DMS114 treated with DMSO at 0.1 percent for 48 hours (cell line): ENCODE measurements around the gene CEL.
"Not testable (repeated sequence)": the region's sequence is repeated elsewhere in the genome, so short reads cannot be mapped to it uniquely, and the experiment has no call there.

ENCODE experiments used
- DNase-seq: peaks from one replicate; lab custom pipeline; 2025; ENCODE audit not compliant: unreplicated experiment; lab: John Stamatoyannopoulos, UW

CEL gene

GRCh38 chr9:133080786-133081779, 19.3 kb downstream of the CEL start:
- DNase-seq: not testable (repeated sequence)

GRCh38 chr9:133081957-133082644, 20.3 kb downstream of the CEL start:
- not testable (repeated sequence) for DNase-seq

- not testable (repeated sequence) for DNase-seq
Measured at GRCh38 chr9:133083688-133084087, 21.9 kb downstream of the CEL start.

DNA sequence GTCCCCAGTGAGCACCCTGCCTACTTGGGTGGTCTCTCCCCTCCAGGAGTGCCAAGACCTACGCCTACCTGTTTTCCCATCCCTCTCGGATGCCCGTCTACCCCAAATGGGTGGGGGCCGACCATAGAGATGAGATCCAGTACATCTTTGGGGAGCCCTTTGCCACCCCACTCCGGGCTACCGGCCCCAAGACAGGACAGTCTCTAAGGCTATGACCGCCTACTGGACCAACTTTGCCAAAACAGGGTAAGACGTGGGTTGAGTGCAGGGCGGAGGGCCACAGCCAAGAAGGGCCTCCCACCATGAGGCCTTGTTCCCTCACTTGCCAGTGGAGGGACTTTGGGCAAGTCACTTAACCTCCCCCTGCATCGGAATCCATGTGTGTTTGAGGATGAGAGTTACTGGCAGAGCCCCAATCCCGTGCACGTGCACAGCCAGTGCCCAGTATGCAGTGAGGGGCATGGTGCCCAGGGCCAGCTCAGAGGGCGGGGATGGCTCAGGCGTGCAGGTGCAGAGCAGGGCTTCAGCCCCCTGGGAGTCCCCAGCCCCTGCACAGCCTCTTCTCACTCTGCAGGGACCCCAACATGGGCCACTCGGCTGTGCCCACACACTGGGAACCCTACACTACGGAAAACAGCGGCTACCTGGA, 24.6 kb downstream of the CEL start:
- DNase-seq: not testable (repeated sequence)

DNA sequence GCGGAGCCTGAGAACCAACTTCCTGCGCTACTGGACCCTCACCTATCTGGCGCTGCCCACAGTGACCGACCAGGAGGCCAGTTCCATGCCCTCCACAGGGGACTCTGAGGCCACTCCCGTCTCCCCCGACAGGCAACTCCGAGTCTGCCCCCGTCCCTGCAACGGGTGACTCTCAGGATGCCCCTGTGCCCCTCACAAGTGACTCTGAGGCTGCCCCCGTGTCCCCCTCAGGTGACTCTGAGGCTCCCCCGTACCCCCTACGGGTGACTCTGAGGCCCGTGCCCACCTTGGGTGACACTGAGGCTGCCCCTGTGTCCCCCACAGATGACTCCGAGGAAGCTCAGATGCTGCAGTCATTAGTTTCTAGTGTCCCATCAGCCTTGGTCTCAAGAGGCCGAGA, 25.1 kb downstream of the CEL start:
- DNase-seq: no peak

GRCh38 chr9:133087429-133088145, 25.8 kb downstream of the CEL start:
- DNase-seq: no peak

GRCh38 chr9:133088146-133088750, 26.5 kb downstream of the CEL start:
- DNase-seq: no peak

GRCh38 chr9:133088756-133089155, 27.0 kb downstream of the CEL start:
- DNase-seq: no peak

DNA sequence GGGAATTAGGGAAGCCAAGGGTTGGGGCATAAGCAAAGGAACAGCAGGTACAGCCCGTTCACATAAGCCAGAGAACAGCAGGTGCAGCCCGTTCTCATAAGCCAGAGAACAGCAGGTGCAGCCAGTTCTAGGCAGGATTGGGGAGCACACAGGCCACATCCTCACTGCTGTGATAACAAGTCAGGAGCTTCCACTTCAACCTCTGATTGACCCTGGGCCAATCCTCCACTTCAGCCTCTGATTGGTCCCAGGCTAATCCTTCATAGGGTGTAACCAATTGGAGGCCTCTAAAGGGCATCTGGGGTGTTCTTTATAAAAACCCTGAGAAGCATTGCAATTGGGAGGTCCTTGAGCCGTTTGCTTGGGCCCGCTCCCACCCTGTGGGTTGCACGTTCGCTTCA, 27.5 kb downstream of the CEL start:
- DNase-seq: no peak

DNA sequence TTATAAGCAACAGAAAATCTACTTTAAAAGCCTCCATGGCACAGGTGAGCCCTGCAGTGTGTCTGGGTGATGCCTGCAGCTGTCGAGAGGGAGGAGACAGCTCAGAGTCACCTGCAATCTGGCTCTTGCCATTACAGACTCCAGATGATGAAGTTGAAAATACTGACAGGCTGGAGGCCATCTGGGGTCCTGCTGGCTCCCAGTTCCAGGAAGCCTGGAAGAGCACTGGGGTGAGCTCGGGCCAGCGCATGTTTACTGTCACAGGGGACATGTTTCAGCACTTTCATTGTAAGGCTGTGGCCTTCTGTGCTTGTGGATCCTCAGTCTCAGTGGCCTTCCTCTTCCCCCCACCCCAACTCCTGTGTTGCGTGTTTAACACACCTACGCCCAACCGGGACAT, 28.4 kb downstream of the CEL start:
- no peak for DNase-seq

DNA sequence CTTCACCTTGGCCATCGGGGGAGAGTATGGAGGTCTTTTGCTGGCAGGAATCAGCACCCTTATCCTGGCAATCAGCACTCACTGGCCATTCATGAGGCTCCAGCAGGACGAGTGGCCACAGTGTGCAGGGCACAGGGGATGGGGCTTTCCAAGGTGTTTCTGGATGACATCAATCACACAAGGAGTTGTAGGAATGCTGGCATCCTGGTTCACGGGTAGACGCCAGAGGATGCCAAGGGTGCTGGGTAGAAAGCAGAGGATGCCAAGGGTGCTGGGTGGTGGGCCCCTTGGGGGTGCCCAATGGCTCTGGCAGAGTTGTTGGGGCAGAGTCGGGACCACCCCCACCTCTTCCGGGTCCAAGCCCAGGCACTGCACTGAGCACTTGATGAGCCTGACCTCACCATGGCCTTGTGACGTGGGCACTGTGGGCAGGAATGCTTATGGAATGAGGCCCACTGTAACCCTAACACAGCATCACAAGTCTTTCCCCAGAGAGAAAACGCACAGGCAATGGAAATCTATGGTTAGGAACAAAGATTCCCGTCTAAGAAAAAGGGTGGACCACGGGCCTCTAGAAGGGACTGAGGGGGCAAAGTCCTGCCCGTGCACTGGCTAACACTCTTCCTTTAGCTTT, 29.1 kb downstream of the CEL start:
- DNase-seq: no peak

GRCh38 chr9:133094351-133094750, 32.6 kb downstream of the CEL start:
- not testable (repeated sequence) for DNase-seq

GRCh38 chr9:133094842-133095393, 33.1 kb downstream of the CEL start:
- DNase-seq: no peak

- no peak for DNase-seq
Measured at GRCh38 chr9:133098104-133098754, 36.4 kb downstream of the CEL start.

DNA sequence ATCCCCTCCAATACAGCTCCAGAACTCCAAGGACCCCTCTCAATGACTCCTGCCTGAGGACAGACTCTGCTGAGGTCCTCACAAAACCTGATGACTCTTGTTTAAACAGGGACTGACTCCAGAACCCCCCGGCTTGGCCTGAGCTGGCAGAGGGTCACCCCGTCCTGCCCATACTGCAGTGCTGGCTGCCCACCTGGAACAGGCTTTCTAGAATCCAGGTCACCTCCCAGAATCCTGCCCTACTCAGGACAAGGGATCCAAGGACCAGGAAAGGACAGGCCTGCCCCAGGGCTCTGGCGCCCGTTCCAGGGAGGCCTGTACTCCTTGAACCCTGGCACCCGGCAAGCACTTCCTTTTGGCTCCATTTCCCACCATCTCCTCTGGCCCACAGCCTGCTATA, 37.1 kb downstream of the CEL start:
- DNase-seq: no peak

DNA sequence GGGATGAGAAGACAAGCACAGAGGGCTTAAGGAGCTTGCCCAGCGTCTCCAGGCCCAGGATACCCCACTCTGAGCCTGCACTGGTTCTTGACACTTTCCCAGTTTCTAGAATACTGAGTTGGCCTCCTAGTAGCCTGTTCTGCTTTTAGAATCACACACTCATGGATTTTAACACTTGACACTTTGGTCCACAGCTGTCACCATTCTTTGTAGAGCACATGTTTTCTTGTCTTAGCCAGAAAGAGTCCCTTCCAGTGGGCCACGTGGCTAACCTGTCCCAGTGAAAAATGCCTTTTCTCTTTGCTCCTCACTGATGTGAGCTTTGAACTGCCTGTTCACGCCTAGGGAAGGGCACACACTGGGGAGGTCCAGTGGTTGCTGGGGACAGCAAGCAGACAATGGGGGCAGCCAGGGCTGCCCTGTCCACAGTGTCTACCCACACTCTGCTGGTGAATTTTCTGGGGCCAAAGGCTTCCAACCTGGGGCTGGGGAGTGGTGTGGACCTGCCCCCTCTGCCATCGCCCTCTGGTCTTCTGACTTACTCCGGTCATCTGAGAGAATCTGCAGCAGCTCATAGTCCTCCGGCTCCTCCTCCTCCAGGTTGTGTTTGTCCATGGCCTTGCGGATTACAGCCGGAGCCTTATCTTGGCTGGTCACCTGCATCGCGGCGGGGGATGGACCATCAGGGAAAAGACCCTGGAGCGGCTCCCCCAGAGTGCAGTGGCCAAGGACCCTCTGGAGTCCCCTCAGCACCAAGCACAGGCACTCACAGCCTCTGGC, 38.1 kb downstream of the CEL start:
- no peak for DNase-seq

- DNase-seq: no peak
Measured at GRCh38 chr9:133100506-133101355, 39.0 kb downstream of the CEL start.
